Type B pancreatic cell (in vitro differentiated cells): ENCODE data around the gene RBFOX1. TPM values are rescaled to one million over a fixed set of nuclear protein-coding genes. Genes with fewer than 3 reads are reported as not detected.

ENCODE experiments used
- DNase-seq: peaks from one replicate; pipeline ENCODE4 v3.0.0; 2021; ENCODE audit warnings: mixed read lengths; ENCODE audit not compliant: unreplicated experiment; ENCODE audit errors: extremely low spot score
- H3K27ac Mint-ChIP-seq: 2 replicates; pipeline ENCODE4 v1.8.0; 2021; ENCODE audit warnings: mild to moderate bottlenecking, mixed read lengths
- H3K27me3 Mint-ChIP-seq: 2 replicates; pipeline ENCODE4 v1.8.0; 2021; ENCODE audit warnings: mixed read lengths
- H3K36me3 Mint-ChIP-seq: 2 replicates; pipeline ENCODE4 v1.8.0; 2021; ENCODE audit warnings: mixed read lengths
- H3K4me1 Mint-ChIP-seq: one replicate; pipeline ENCODE4 v1.8.0; 2021; ENCODE audit warnings: mixed read lengths; ENCODE audit not compliant: unreplicated experiment
- H3K4me3 Mint-ChIP-seq: 2 replicates; pipeline ENCODE4 v1.8.0; 2021; ENCODE audit warnings: mild to moderate bottlenecking, mixed read lengths
- H3K9me3 Mint-ChIP-seq: 2 replicates; pipeline ENCODE4 v1.8.0; 2021; ENCODE audit warnings: mixed read lengths
- total RNA-seq: library from RNA; stranded (reverse); gene quantifications from 2 replicates; pipeline ENCODE4 v1.2.1, GENCODE V29; 2021; ENCODE audit warnings: low replicate concordance
- TF ChIP-seq, protein P1 (sequence below): fragments of 200-600 bp; sonication (generic); conservative IDR thresholded peaks from 2 replicates; pipeline ENCODE4 v1.5.0; 2021; ENCODE audit warnings: antibody characterized with exemption, mild to moderate bottlenecking

RBFOX1 gene
- total RNA-seq, 1 donor from 2014 or later: 21.0 TPM

DNA sequence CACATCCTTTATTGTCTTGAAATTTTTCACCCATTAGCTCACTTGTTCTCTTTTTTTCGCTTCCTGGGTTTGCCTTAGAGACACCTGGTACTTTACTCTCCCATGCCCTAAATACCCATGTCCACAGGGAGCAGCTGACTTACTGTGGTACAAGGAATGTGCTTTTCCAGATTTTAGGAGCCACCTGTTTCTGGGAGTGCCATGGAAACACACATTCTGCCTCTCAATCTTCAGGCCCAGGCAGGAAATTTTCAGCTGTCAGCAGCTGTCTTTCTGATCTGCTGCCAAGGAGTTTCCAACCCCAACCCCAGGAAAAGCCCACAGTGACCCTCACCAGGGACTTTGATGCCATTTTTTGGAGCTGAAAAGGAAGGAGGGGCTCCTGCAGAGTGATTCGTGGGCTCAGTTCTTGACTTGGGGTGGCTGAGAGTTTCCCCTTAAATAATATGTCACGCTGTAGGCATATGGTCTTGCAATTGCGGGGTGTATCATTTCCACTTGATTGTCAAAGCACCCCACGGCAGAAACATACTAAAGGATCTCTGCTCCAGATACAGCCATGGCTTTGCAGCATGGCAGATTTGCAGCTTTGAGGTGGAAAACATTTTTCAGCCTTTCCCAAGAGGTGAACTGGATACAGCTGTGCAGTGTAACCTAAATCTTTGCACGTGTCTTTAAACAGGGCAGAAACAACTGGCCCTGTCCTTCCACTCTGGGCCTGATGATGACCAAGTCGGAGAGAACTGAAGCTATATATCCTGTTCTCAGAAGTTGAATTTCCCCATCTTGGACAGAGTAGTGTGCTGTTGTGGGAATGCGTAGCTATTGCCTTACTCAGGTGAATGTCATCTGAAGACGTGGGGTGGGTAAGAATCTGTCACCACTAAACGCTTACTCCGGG is 19.2 kb downstream of the RBFOX1 start:
- Mint-ChIP-seq H3K4me3 (no peak overlapping the region), H3K27ac (no peak overlapping the region), H3K27me3 (peaks cover 7% of the 10 kb centered on the region), H3K4me1 (no peaks in the 10 kb centered on the region), H3K9me3 (no peaks in the 10 kb centered on the region), H3K36me3 (no peaks in the 10 kb centered on the region)
- TF ChIP-seq, protein P1, sequence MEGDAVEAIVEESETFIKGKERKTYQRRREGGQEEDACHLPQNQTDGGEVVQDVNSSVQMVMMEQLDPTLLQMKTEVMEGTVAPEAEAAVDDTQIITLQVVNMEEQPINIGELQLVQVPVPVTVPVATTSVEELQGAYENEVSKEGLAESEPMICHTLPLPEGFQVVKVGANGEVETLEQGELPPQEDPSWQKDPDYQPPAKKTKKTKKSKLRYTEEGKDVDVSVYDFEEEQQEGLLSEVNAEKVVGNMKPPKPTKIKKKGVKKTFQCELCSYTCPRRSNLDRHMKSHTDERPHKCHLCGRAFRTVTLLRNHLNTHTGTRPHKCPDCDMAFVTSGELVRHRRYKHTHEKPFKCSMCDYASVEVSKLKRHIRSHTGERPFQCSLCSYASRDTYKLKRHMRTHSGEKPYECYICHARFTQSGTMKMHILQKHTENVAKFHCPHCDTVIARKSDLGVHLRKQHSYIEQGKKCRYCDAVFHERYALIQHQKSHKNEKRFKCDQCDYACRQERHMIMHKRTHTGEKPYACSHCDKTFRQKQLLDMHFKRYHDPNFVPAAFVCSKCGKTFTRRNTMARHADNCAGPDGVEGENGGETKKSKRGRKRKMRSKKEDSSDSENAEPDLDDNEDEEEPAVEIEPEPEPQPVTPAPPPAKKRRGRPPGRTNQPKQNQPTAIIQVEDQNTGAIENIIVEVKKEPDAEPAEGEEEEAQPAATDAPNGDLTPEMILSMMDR: no peak
- no peak for DNase-seq

DNA sequence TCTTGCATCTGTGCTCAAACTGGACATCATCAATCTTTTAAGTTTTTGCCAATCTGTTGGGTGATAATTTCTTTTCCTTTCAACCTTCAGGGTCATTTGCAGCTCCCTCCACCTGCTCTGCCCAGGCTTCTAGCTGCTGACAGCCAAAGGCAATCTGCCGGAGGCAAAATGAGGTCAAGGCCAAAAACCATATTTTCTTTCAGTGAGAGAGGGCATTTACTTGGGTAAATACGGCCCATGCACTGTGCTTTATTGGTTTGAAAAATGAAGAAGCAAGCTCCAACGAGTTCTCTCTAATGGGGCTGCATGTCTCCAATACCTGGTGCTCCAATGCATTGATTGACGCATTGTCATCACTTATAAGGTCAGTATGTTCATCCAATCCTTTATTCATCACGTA is 23.1 kb downstream of the RBFOX1 start:
- Mint-ChIP-seq H3K36me3 (no peaks in the 10 kb centered on the region), H3K4me1 (no peaks in the 10 kb centered on the region), H3K27ac (no peak overlapping the region), H3K27me3 (peaks cover 4% of the 10 kb centered on the region), H3K9me3 (no peaks in the 10 kb centered on the region), H3K4me3 (no peak overlapping the region)
- no peak for DNase-seq
- TF ChIP-seq, protein P1: no peak

DNA sequence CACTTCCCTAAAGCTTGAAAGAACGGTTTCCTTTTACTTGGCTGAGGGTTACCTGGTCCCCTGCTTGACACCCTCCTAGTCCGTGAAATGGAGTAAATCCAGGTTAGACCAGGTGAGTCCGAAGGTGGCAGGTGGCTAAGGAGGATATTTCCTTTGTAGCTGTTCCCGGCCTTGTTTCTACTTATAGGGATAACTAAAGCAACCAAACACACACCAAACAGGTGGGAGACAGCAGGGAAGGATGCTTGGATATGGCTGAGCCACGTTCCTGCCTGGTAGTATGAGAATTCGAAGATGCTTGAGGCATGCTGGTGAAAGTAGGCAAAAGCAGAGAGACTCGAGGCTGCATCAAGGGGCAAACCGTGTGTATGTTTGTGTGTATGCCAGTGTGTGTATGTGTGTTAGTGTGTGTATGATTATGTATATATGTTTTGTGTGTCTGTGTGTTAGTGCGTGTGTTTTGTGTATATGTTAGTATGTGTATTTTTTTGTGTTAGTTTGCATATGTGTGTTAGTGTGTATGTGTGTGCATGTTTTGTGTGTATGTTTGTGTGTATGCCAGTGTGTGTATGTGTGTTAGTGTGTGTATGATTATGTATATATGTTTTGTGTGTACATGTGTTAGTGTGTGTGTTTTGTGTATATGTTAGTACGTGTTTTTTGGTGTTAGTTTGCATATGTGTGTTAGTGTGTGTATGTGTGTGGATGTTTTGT is 28.9 kb downstream of the RBFOX1 start:
- no peak for DNase-seq
- Mint-ChIP-seq H3K4me1 (no peaks in the 10 kb centered on the region), H3K4me3 (no peak overlapping the region), H3K27ac (no peak overlapping the region), H3K27me3 (no peaks in the 10 kb centered on the region), H3K36me3 (no peaks in the 10 kb centered on the region), H3K9me3 (no peaks in the 10 kb centered on the region)
- TF ChIP-seq, protein P1: no peak

DNA sequence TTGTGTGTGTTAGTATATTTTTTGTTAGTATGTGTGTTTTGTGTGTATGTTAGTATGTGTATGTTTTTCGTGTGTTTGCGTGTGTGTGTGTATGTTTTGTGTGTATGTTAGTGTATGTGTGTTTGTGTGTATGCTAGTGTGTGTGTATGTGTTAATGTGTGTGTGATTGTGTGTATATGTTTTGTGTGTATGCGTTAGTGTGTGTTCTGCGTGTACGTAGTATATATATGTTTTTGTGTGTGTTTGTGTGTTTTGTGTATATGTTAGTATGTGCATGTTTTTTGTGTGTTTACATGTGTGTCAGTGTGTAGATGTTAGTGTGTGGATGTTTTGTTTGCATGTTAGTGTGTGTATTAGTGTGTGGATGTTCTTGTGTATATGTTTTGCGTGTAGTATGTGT is 29.6 kb downstream of the RBFOX1 start:
- Mint-ChIP-seq H3K4me3 (no peak overlapping the region), H3K9me3 (no peaks in the 10 kb centered on the region), H3K27ac (no peak overlapping the region), H3K36me3 (no peaks in the 10 kb centered on the region), H3K27me3 (no peaks in the 10 kb centered on the region), H3K4me1 (no peaks in the 10 kb centered on the region)
- no peak for DNase-seq
- TF ChIP-seq, protein P1: no peak

DNA sequence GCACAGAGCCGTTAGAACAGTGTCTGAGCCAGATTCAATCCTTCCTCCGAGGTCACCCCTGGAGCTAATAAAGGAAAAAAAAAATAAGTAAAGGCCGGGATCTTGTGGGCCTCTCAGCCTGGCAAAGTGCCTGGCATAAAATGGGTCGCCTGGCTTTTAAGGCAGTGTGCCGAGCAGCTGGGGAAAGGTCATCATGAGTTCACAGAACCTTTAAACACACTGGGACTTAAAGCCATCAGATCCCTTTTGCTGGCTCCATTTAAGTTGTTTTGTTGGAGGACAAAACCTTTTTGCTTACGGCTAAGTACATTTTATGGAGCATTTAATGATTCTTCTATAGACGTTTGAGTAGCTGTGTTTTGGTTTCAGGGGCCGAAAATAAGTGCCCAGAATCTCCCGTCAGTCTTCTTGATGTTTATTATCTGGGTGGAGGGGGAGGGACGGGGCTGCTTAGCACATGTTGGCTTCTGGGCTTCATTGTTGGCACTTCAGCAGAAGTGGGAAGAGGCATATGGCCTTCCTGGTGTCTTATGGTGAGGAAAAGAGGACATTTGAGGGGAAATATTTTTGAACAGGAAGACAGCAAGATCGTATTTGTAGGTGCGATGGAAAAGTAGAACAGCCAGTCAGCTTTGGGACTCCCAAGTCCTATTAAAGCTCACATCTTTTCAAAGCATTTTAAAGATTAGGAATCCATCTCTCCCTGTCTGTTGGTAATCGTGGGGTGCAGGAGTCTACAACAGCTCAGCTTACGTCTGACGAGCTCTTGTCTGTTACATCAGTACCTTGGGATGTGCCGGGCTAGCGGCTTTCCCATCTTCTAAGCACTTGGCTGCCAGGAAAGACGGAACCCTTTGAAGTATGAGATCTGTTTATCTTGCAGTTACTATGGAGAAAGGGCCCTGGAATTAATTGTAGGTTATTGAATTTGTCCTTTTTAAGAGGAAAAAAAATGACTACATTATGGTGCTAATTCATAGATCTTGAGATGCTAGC is 31.1 kb downstream of the RBFOX1 start:
- H3K27ac Mint-ChIP-seq: no peak overlapping the region
- DNase-seq: no peak
- H3K27me3 Mint-ChIP-seq: no peaks in the 10 kb centered on the region

More for the DNA sequence above, 31.1 kb downstream of the RBFOX1 start:
- Mint-ChIP-seq H3K9me3 (no peaks in the 10 kb centered on the region), H3K4me3 (no peak overlapping the region), H3K4me1 (no peaks in the 10 kb centered on the region), H3K36me3 (no peaks in the 10 kb centered on the region)
- TF ChIP-seq, protein P1: no peak
